ENCODE results near the gene NEO1.

DNA sequence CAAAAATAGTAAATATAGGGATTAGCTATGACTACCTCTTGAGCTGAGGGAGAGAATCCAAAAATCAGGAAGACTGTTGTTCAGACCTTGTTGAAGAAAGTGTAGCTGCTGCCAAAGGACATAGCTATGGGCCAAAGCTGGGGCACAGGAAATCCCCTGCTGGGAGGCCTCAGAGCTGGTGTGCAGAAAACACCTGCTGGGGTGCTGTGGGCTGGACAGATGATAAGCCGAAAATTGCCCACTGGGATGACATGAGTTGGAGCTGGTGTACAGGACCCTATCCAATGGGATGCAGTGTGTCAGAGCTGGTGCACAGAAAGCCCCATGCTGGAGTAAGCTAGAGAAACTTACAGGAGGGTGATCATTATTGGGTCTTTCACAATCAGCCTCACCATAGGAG is 121.9 kb downstream of the NEO1 start:
- TF ChIP-seq, protein P1, sequence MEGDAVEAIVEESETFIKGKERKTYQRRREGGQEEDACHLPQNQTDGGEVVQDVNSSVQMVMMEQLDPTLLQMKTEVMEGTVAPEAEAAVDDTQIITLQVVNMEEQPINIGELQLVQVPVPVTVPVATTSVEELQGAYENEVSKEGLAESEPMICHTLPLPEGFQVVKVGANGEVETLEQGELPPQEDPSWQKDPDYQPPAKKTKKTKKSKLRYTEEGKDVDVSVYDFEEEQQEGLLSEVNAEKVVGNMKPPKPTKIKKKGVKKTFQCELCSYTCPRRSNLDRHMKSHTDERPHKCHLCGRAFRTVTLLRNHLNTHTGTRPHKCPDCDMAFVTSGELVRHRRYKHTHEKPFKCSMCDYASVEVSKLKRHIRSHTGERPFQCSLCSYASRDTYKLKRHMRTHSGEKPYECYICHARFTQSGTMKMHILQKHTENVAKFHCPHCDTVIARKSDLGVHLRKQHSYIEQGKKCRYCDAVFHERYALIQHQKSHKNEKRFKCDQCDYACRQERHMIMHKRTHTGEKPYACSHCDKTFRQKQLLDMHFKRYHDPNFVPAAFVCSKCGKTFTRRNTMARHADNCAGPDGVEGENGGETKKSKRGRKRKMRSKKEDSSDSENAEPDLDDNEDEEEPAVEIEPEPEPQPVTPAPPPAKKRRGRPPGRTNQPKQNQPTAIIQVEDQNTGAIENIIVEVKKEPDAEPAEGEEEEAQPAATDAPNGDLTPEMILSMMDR (IDR thresholded peaks at IDR 0.05), result no peak
- TF ChIP-seq POLR2A (IDR thresholded peaks at IDR 0.05), result no peak

Data from uterus (tissue), 2 donors.